GM12878 (cell line): ENCODE results near the gene PRUNE2. TPM values are rescaled to one million over a fixed set of nuclear protein-coding genes. Genes with fewer than 3 reads are reported as not detected.

ENCODE experiments used
- ZBTB11 ChIP-seq: fragments of 450-650 bp; formaldehyde crosslinking; IDR thresholded peaks from 2 replicates; pipeline ENCODE4 v1.5.0; 2022; ENCODE audit warnings: mild to moderate bottlenecking, missing genetic modification characterization
- ZBTB40 ChIP-seq: fragments of 450-650 bp; IDR thresholded peaks from 2 replicates; pipeline ENCODE4 v1.6.1; 2016; ENCODE audit warnings: mild to moderate bottlenecking, moderate library complexity, borderline replicate concordance
- polyA plus RNA-seq, 11 experiments: library from polyadenylated mRNA; depleted of rRNA in 4 of 11; unstranded in 6 of 11; stranded (reverse) in 5 of 11; fragments of >200 nt; fragmentation: Nextera tagmentation in 4 of 11; fragmentation: Illumina TruSeq in 1 of 11; extraction: Ambion mirVana in 4 of 11; extraction: Trizol in 1 of 11; gene quantifications; 1 replicate in 1 of 11; 2 replicates in 10 of 11; pipeline versions ENCODE4 v1.2.1 to v1.2.3, GENCODE V29; 2011 to 2016; ENCODE audit warnings: inconsistent platforms in 2 of 11, missing spikeins in 2 of 11, low read depth in 1 of 11
- total RNA-seq, 4 experiments: library from RNA; depleted of rRNA in 3 of 4; stranded (reverse); fragments of >200 nt in 3 of 4; fragmentation: Illumina TruSeq in 1 of 4; extraction: Trizol in 1 of 4; gene quantifications; 2 replicates each; pipeline versions ENCODE4 v1.2.1 to v1.2.3, GENCODE V29; 2013 to 2021
- TF ChIP-seq, protein P1 (sequence below): IDR thresholded peaks from 2 replicates; pipeline ENCODE4 v1.6.1; 2012; ENCODE audit warnings: low read depth, low read length, improper control_type of control experiment

PRUNE2 gene
- total and polyA plus RNA-seq, 10 of the 15 experiments (the other 5 are each of a cell fraction or from before 2014, with no cell fraction given), result 0.07 to 0.63 (median 0.25) TPM

GRCh38 chr9:76651119-76651705 lies 254.7 kb downstream of the PRUNE2 start (continued):
- TF ChIP-seq, protein P1, sequence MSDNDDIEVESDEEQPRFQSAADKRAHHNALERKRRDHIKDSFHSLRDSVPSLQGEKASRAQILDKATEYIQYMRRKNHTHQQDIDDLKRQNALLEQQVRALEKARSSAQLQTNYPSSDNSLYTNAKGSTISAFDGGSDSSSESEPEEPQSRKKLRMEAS, result no peak
- TF ChIP-seq ZBTB11 (CRISPR knock-in tag) (no peak), ZBTB40 (no peak)
